Left lung (tissue), 10 donors: ENCODE results near the gene GCNT1. TPM values are rescaled to one million over a fixed set of nuclear protein-coding genes. Genes with fewer than 3 reads are reported as not detected.

Experiments used
- ATAC-seq: fragments of 200-7000 bp; cut with Tn5 transposase; one replicate; pipeline ENCODE4 v1.9.1; 2020; ENCODE audit warnings: moderate library complexity
- DNase-seq, 4 donors: peaks; one replicate each; pipeline ENCODE4 v3.0.0-alpha.2; 2013 to 2020
- H3K27ac ChIP-seq, 2 donors: fragments of 200-600 bp; sonication (generic) in 1 of 2; one replicate each; pipeline versions ENCODE4 v1.5.0 to v1.8.0; 2020 to 2021
- H3K27me3 ChIP-seq, 2 donors: fragments of 200-600 bp; sonication (generic) in 1 of 2; one replicate each; pipeline versions ENCODE4 v1.5.0 to v1.8.0; 2020 to 2021
- H3K36me3 ChIP-seq, 2 donors: fragments of 200-600 bp; sonication (generic) in 1 of 2; one replicate each; pipeline versions ENCODE4 v1.5.0 to v1.8.0; 2020 to 2021
- H3K4me1 ChIP-seq, 2 donors: fragments of 200-600 bp; one replicate each; pipeline ENCODE4 v1.8.0; 2021
- H3K4me3 ChIP-seq, 2 donors: fragments of 200-600 bp; sonication (generic) in 1 of 2; one replicate each; pipeline versions ENCODE4 v1.5.0 to v1.8.0; 2020 to 2021; ENCODE audit warnings: mild to moderate bottlenecking in 1 of 2
- H3K9me3 ChIP-seq, 2 donors: fragments of 200-600 bp; sonication (generic) in 1 of 2; one replicate each; pipeline versions ENCODE4 v1.5.0 to v1.8.0; 2020 to 2021
- CTCF ChIP-seq, 2 donors: fragments of 200-600 bp; sonication (generic) in 1 of 2; IDR thresholded peaks; one replicate each; pipeline versions ENCODE4 v1.5.0 to v1.8.0; 2021; ENCODE audit warnings: antibody characterized with exemption in 2 of 2
- intact Hi-C, 2 donors: fragments of 100-400 bp; cut with DNase I; formaldehyde crosslinking; loops; one replicate each; pipeline versions ENCODE4 v1.11.2 to v1.14.2; 2022
- polyA plus RNA-seq, 6 donors: library from polyadenylated mRNA; unstranded; fragments of 120-200 nt; gene quantifications; one replicate each; pipeline ENCODE4 v1.2.1, GENCODE V29; 2013; ENCODE audit not compliant: insufficient read length in 6 of 6
- total RNA-seq, 2 donors: library from RNA; stranded (reverse); fragmentation: NEBNext Ultra II Directional; extraction: Animal tissue kit (Norgen Biotek cat#: 25700); gene quantifications; one replicate each; pipeline ENCODE4 v1.2.1, GENCODE V29; 2021
- donor health status: DM: no; HTN: yes; CAD: no.
- donor health status: DM: no; HTN: no; CAD: no.

The GCNT1 gene
- total and polyA plus RNA-seq, 8 donors: 4.6 to 17.0 (median 5.7) TPM

DNA sequence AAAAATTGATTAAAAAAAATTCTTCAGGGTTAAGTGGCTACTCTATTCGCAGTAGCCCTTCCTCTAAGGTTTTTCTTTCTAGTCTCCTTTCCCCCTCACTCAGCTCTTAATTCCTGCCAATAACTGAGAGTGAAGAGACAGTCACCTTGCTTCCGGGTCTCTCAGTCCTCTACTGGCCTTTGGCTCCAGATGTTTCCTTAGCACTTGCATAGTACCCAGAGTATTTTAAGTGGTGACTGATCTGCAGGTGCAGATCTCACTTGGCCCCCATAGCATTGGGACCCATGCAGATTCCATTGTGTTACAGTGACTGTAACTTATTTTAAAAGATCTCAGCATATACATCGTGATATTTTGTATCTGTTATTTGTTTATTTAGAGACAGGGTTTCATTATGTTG lies 66.2 kb downstream of the GCNT1 start:
- H3K4me3 ChIP-seq: no peak overlapping the region
- no peaks in the 10 kb centered on the region for H3K27me3 ChIP-seq
- H3K9me3 ChIP-seq: no peaks in the 10 kb centered on the region
- peaks cover 0 to 10% of the 10 kb centered on the region in 2 donors for H3K4me1 ChIP-seq
- H3K27ac ChIP-seq: no peak overlapping the region
- ATAC-seq: no peak
- no peaks in the 10 kb centered on the region for H3K36me3 ChIP-seq
- intact Hi-C loops: no loop called here
- TF ChIP-seq CTCF (IDR thresholded peaks at IDR 0.05): no peak
- no peak for DNase-seq

GRCh38 chr9:76526026-76526425 lies 67.0 kb downstream of the GCNT1 start:
- peak; percentile 68 for ATAC-seq
- Histone ChIP-seq H3K9me3 (no peaks in the 10 kb centered on the region), H3K27me3 (no peaks in the 10 kb centered on the region), H3K36me3 (no peaks in the 10 kb centered on the region), H3K4me3 (no peak overlapping the region), H3K27ac (no peak overlapping the region), H3K4me1 (peaks cover 0 to 14% of the 10 kb centered on the region in 2 donors)
- intact Hi-C loops: no loop called here
- TF ChIP-seq CTCF (IDR thresholded peaks at IDR 0.05): no peak
- no peak for DNase-seq

DNA sequence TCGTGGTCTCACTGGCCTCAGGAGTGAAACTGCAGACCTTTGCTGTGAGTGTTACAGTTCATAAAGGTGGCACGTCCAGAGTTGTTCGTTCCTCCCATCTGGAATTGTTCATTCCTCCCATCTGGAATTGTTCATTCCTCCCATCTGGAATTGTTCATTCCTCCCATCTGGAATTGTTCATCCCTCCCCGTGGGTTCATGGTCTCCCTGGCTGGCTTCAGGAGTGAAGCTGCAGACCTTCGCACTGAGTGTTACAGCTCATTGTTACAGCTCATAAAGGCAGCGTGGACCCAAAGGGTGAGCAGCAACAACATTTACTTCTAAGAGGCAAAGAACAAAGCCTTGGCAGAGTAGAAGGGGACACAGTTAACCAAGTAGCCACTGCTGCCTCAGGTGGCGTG lies 69.1 kb downstream of the GCNT1 start:
- ATAC-seq (no peak), DNase-seq (no peak)
- intact Hi-C loops: no loop called here
- H3K4me1 ChIP-seq: peaks cover 0 to 14% of the 10 kb centered on the region in 2 donors
- TF ChIP-seq CTCF (IDR thresholded peaks at IDR 0.05): no peak
- H3K27ac ChIP-seq: no peak overlapping the region
- H3K27me3 ChIP-seq: no peaks in the 10 kb centered on the region
- H3K4me3 ChIP-seq: no peak overlapping the region
- H3K9me3 ChIP-seq: no peaks in the 10 kb centered on the region
- H3K36me3 ChIP-seq: no peaks in the 10 kb centered on the region

- intact Hi-C loops: no loop called here
- H3K9me3 ChIP-seq: no peaks in the 10 kb centered on the region
- ATAC-seq: no peak
- TF ChIP-seq CTCF (IDR thresholded peaks at IDR 0.05): no peak
- H3K4me3 ChIP-seq: no peak overlapping the region
- H3K36me3 ChIP-seq: no peaks in the 10 kb centered on the region
- no peak for DNase-seq
- H3K4me1 ChIP-seq: peaks cover 0 to 20% of the 10 kb centered on the region in 2 donors
- no peaks in the 10 kb centered on the region for H3K27me3 ChIP-seq
- H3K27ac ChIP-seq: no peak overlapping the region
Measured at GRCh38 chr9:76528642-76529190, 69.7 kb downstream of the GCNT1 start.

DNA sequence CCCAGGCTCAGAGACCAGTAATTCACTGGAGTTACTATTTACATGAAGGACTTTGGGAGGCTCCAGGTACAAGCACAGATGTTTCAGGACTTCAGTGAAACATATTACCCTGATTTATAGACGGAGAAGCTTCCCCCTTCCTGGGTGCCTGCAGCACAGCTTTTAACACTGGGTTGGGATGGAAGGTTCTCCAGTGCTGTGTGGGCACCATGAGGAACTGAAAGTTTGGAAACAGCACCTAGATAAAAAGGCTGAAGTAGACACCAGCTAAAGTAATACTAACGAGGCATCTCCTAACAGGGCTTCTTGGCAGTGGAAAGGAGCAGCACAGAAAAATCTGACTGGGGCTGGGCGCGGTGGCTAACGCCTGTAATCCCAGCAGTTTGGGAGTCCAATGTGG lies 70.7 kb downstream of the GCNT1 start:
- no peak for TF ChIP-seq CTCF (IDR thresholded peaks at IDR 0.05)
- Histone ChIP-seq H3K27me3 (no peaks in the 10 kb centered on the region), H3K9me3 (no peaks in the 10 kb centered on the region), H3K4me1 (peaks cover 0 to 21% of the 10 kb centered on the region in 2 donors), H3K36me3 (no peaks in the 10 kb centered on the region), H3K27ac (no peak overlapping the region), H3K4me3 (no peak overlapping the region)
- no peak for DNase-seq
- peak; percentile 19 for ATAC-seq
- intact Hi-C loops: no loop called here
